Parathyroid adenoma (tissue), 2 donors: ENCODE results near the gene BAIAP3.

ENCODE experiments used
- H2AFZ ChIP-seq: fragments of 300-600 bp; sonication (generic); one replicate; pipeline ENCODE4 v1.7.0; 2017; ENCODE audit warnings: antibody characterized with exemption, mild to moderate bottlenecking
- H3K27ac ChIP-seq: fragments of 300-600 bp; sonication (generic); one replicate; pipeline ENCODE4 v1.7.0; 2017
- H3K27me3 ChIP-seq: fragments of 300-600 bp; sonication (generic); one replicate; pipeline ENCODE4 v1.7.0; 2017; ENCODE audit warnings: low read length; ENCODE audit not compliant: control insufficient read depth, insufficient read depth
- H3K36me3 ChIP-seq: fragments of 300-600 bp; sonication (generic); one replicate; pipeline ENCODE4 v1.7.0; 2017; ENCODE audit warnings: low read length; ENCODE audit not compliant: control insufficient read depth, insufficient read depth
- H3K4me1 ChIP-seq: fragments of 300-600 bp; sonication (generic); one replicate; pipeline ENCODE4 v1.7.0; 2017; ENCODE audit warnings: control low read depth
- H3K4me2 ChIP-seq: fragments of 300-600 bp; sonication (generic); one replicate; pipeline ENCODE4 v1.7.0; 2017; ENCODE audit warnings: low read length
- H3K4me3 ChIP-seq: fragments of 300-600 bp; sonication (generic); one replicate; pipeline ENCODE4 v1.7.0; 2017; ENCODE audit warnings: low read depth, low read length
- H3K79me2 ChIP-seq: fragments of 300-600 bp; sonication (generic); one replicate; pipeline ENCODE4 v1.7.0; 2017; ENCODE audit warnings: control low read depth
- H3K9ac ChIP-seq: fragments of 300-600 bp; sonication (generic); one replicate; pipeline ENCODE4 v1.7.0; 2017; ENCODE audit warnings: mild to moderate bottlenecking
- H3K9me3 ChIP-seq: fragments of 300-600 bp; sonication (generic); one replicate; pipeline ENCODE4 v1.7.0; 2017; ENCODE audit warnings: low read length; ENCODE audit not compliant: control insufficient read depth
- TF ChIP-seq, protein P1 (sequence below): fragments of 300-600 bp; sonication (generic); IDR thresholded peaks from one replicate; pipeline ENCODE4 v1.7.0; 2017; ENCODE audit warnings: antibody characterized with exemption, mild to moderate bottlenecking
- donor health status: primary hyperparathyroidism.

The BAIAP3 gene

GRCh38 chr16:1395444-1396031, 62.1 kb downstream of the BAIAP3 start:
- Histone ChIP-seq H3K4me3 (no peak overlapping the region), H3K27me3 (no peaks in the 10 kb centered on the region), H3K9ac (no peak overlapping the region), H2AFZ (no peak overlapping the region), H3K4me1 (no peaks in the 10 kb centered on the region), H3K4me2 (no peak overlapping the region), H3K79me2 (peaks cover 5% of the 10 kb centered on the region), H3K27ac (no peak overlapping the region), H3K36me3 (no peaks in the 10 kb centered on the region), H3K9me3 (no peaks in the 10 kb centered on the region)
- TF ChIP-seq, protein P1, sequence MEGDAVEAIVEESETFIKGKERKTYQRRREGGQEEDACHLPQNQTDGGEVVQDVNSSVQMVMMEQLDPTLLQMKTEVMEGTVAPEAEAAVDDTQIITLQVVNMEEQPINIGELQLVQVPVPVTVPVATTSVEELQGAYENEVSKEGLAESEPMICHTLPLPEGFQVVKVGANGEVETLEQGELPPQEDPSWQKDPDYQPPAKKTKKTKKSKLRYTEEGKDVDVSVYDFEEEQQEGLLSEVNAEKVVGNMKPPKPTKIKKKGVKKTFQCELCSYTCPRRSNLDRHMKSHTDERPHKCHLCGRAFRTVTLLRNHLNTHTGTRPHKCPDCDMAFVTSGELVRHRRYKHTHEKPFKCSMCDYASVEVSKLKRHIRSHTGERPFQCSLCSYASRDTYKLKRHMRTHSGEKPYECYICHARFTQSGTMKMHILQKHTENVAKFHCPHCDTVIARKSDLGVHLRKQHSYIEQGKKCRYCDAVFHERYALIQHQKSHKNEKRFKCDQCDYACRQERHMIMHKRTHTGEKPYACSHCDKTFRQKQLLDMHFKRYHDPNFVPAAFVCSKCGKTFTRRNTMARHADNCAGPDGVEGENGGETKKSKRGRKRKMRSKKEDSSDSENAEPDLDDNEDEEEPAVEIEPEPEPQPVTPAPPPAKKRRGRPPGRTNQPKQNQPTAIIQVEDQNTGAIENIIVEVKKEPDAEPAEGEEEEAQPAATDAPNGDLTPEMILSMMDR, result no peak

DNA sequence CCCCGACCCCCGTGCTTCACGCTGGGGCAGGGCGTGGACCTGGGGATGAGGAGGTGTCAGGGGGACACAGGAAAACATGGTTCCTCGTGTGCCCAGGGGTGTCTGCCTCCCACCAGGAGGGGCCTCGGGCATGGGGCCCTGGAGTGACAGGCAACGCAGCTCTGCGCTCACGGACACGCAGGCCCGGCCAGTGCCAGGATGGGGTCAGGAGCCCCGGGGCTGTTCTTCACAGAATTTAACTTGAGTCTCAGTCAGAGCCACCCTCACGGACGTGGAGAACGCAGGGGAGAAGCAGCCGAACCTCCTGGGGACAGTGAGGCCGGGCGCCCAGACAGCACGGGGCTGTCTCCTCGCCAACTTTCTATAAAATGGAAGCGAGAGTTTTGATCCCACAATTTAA, 64.3 kb downstream of the BAIAP3 start:
- Histone ChIP-seq H3K4me2 (no peak overlapping the region), H3K27me3 (no peaks in the 10 kb centered on the region), H3K4me1 (no peaks in the 10 kb centered on the region), H3K79me2 (peaks cover 8% of the 10 kb centered on the region), H3K9me3 (no peaks in the 10 kb centered on the region), H3K4me3 (no peak overlapping the region), H3K27ac (no peak overlapping the region), H2AFZ (no peak overlapping the region), H3K9ac (no peak overlapping the region), H3K36me3 (no peaks in the 10 kb centered on the region)
- TF ChIP-seq, protein P1, result no peak

DNA sequence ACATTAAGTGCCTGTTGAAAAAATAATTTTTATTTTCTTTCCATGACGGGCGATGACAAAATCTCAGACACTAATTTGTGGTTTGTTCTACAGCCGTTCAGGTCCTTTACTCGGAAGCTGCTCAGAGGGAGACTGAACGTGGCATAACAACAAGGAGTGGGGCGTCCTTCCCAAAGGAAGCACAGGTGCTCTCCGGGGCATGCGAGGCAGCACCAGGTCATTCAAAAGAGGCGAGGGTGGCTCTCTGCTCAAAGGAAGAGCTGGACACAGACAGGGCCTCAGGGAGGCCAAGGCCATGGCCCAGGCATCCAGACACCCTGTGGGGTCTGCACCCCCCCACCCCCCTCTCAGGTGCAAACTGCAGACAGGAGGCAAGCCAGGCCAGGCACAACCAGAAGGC, 64.9 kb downstream of the BAIAP3 start:
- Histone ChIP-seq H3K27ac (no peak overlapping the region), H3K79me2 (peaks cover 8% of the 10 kb centered on the region), H3K4me1 (no peaks in the 10 kb centered on the region), H3K9ac (no peak overlapping the region), H3K27me3 (no peaks in the 10 kb centered on the region), H2AFZ (no peak overlapping the region), H3K4me3 (no peak overlapping the region), H3K36me3 (no peaks in the 10 kb centered on the region), H3K4me2 (no peak overlapping the region), H3K9me3 (no peaks in the 10 kb centered on the region)
- TF ChIP-seq, protein P1, result no peak
